HG03175 (cell line): ENCODE measurements around the gene NCAPD2.
A peak's percentile ranks its signal among the peaks of the same experiment; 100 is the strongest.

Source experiments
- ATAC-seq: cut with Tn5 transposase; IDR thresholded peaks from one replicate; pipeline ENCODE4 v1.9.1; 2021; ENCODE audit warnings: mild to moderate bottlenecking, moderate library complexity; ENCODE audit not compliant: unreplicated experiment

NCAPD2 gene, protein sequence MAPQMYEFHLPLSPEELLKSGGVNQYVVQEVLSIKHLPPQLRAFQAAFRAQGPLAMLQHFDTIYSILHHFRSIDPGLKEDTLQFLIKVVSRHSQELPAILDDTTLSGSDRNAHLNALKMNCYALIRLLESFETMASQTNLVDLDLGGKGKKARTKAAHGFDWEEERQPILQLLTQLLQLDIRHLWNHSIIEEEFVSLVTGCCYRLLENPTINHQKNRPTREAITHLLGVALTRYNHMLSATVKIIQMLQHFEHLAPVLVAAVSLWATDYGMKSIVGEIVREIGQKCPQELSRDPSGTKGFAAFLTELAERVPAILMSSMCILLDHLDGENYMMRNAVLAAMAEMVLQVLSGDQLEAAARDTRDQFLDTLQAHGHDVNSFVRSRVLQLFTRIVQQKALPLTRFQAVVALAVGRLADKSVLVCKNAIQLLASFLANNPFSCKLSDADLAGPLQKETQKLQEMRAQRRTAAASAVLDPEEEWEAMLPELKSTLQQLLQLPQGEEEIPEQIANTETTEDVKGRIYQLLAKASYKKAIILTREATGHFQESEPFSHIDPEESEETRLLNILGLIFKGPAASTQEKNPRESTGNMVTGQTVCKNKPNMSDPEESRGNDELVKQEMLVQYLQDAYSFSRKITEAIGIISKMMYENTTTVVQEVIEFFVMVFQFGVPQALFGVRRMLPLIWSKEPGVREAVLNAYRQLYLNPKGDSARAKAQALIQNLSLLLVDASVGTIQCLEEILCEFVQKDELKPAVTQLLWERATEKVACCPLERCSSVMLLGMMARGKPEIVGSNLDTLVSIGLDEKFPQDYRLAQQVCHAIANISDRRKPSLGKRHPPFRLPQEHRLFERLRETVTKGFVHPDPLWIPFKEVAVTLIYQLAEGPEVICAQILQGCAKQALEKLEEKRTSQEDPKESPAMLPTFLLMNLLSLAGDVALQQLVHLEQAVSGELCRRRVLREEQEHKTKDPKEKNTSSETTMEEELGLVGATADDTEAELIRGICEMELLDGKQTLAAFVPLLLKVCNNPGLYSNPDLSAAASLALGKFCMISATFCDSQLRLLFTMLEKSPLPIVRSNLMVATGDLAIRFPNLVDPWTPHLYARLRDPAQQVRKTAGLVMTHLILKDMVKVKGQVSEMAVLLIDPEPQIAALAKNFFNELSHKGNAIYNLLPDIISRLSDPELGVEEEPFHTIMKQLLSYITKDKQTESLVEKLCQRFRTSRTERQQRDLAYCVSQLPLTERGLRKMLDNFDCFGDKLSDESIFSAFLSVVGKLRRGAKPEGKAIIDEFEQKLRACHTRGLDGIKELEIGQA (N-terminal part only)

DNA sequence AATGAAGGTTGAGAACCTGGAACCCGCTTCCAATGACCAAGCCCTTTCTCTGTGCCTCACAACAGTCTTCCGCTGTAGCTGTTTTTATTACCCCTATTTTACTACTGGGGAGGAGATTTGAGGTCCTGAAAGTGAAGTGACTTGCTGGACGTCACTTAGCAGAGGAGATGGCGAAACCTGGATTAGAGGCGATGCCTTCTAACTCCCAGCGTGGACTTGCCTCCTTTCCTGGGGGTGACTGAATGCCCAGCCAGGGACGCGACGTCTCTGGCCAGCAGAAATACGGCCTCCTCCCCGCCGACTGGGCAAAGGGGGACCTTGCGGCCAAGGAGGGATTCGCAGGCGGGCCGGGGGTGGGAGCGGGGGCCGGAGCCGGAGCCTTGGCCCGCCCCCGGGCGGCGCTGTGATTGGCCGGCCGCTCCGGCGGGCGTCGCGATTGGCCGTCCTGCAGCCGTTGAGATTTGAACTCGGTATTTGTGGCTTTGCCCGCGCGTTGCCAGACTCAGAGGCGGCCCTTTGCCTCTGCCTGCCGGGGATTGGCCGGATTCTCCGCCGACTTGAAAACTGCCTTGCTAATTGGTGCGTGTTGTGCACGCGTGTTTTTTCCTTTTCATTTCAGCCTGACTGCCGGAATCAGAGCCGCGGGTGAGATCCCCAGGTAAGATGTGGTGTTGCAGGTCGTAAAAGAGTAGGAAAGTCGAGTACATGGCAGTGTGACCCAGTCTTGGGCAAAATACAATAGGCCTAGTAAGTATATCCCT is at the start of gene NCAPD2:
TSS of gene NCAPD2 (plus strand) at position 606 of the 761 bp plus-strand sequence. CDS start 997 bp downstream, outside the sequence.
- peak; percentile 90 for ATAC-seq

DNA sequence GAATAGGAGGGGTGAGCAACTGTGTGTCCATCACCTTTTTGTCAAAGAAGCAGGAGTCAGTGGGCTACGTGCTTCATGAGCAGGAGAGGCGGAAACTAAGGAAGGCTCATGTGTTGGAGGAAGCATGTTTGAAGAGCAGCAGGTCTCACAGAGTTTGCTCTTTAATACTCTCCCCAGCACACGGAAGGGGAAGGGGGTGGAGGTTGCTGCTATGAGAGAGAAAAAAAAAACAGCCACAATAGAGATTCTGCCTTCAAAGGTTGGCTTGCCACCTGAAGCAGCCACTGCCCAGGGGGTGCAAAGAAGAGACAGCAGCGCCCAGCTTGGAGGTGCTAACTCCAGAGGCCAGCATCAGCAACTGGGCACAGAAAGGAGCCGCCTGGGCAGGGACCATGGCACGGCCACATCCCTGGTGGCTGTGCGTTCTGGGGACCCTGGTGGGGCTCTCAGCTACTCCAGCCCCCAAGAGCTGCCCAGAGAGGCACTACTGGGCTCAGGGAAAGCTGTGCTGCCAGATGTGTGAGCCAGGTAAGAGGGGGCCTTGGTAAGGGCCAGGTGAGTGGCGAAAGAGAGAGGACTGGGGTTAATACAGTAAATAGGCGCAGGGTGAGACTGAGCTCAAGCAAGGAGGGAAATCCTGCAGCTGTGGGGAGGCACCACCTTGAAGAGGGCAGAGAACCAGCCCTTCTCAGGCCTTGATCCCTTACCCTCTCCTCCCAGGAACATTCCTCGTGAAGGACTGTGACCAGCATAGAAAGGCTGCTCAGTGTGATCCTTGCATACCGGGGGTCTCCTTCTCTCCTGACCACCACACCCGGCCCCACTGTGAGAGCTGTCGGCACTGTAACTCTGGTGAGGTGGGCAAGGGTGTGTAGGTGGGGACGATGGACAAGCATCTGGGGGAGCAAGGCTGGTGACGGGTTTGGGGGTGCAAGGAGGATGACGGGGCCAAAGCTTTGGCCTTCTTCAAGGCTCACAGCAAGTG is 48.9 kb upstream of the NCAPD2 start, which contains the start of gene CD27:
TSS of gene CD27 (plus strand) at position 252 of the 985 bp plus-strand sequence. CDS start at position 393, 141 bp downstream.
- ATAC-seq = no peak

DNA sequence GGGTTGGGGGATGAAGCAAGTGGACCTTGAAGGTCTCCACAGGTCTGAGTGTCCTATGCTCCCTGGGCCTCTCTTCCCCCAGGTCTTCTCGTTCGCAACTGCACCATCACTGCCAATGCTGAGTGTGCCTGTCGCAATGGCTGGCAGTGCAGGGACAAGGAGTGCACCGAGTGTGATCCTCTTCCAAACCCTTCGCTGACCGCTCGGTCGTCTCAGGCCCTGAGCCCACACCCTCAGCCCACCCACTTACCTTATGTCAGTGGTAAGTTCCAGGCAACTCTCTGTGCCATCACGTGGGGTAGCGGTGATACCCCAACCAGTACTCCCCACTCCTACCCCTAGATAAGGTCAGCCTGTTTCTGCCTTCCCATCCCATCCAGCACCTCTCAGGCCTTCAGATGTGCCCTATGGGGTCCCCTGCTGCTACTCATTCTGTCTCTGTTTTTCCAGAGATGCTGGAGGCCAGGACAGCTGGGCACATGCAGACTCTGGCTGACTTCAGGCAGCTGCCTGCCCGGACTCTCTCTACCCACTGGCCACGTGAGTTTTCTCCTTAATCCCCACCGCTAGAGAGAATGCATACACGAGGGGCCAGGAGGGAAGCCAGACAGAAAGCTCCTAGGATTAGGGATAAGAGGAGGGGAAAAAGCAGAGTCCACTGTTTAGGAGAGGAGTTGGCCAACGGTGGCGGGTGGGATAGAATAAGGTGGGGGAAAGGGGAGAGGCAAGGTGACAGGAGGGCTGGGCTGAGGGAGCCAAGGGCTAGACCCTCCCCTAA is 43.6 kb upstream of the NCAPD2 start:
- no peak for ATAC-seq

DNA sequence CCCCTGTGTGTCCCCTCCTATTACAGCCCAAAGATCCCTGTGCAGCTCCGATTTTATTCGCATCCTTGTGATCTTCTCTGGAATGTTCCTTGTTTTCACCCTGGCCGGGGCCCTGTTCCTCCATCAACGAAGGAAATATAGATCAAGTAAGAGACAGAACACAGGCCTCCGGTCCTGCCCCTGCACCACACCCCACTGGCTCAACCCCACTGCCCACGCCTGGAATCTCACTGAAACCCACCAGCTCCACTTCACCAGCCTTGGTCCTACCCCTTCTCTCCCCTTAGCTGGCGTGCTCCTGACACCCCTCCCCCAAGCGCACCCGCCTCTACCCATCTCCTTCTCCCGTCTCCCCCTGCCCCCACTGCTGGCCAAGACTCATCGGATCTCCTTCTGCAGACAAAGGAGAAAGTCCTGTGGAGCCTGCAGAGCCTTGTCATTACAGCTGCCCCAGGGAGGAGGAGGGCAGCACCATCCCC is 43.0 kb upstream of the NCAPD2 start:
- ATAC-seq = no peak

DNA sequence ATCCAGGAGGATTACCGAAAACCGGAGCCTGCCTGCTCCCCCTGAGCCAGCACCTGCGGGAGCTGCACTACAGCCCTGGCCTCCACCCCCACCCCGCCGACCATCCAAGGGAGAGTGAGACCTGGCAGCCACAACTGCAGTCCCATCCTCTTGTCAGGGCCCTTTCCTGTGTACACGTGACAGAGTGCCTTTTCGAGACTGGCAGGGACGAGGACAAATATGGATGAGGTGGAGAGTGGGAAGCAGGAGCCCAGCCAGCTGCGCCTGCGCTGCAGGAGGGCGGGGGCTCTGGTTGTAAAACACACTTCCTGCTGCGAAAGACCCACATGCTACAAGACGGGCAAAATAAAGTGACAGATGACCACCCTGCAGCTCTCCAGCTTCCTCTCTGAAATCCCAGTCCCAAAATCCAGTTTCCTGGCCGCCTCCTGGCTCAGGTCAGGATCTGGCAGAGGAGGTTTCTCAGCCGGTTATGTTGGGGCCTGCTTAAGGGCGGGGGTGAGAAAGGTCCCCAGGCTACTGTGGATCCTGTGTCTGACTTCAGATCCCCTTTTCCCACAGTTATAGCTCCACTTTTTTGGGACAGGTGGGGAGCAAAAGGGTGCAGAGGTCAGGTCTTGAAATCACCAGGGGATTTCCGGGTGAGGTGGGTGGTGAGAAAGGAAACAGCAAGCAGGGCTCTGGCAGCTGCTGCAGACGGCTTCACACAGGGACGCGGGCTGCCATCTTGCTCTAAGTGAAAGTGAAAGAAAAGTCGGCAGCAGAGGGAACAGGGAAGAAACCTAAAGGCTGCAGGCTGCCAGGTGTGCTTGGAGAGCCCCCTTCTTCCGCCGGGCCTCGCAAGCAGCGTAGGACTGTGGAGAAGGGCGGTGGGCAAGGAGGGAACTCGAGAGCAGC is 42.3 kb upstream of the NCAPD2 start, which contains the start of gene TAPBPL:
TSS of gene TAPBPL (plus strand) at position 695 of the 897 bp plus-strand sequence. CDS start 207 bp downstream, outside the sequence.
- peak; percentile 67 for ATAC-seq

DNA sequence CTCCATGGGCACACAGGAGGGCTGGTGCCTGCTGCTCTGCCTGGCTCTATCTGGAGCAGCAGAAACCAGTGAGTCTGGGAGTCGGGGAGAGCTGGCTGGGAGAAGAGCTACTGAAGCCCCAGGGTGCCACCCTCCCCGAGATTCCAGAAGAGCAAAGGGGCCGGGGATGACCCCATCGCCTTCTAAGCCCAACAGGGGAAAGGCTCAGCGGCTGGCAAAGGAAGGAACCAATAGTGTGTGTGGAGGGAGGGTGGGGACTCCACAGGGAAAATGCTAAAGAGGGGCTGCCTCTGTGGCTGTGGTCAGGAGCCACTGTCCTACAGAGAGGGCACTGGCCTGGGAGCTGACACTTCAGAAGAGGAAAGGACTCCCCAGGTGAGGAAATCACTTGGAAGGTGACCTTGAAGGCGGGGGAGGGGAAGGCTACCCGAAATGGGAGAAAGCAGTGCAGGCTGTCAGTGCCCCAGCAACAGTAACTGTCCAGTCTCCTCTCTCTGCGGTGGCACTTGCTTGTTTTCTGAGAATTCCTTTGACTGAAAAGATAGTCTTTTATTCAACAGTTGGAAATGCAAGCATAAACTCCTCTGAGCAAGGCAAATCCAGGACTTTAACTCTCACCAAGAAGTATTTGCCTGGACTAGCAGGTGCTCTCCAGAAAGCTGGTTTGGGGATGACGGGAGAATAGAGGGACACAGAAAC is 41.5 kb upstream of the NCAPD2 start:
- ATAC-seq = no peak

DNA sequence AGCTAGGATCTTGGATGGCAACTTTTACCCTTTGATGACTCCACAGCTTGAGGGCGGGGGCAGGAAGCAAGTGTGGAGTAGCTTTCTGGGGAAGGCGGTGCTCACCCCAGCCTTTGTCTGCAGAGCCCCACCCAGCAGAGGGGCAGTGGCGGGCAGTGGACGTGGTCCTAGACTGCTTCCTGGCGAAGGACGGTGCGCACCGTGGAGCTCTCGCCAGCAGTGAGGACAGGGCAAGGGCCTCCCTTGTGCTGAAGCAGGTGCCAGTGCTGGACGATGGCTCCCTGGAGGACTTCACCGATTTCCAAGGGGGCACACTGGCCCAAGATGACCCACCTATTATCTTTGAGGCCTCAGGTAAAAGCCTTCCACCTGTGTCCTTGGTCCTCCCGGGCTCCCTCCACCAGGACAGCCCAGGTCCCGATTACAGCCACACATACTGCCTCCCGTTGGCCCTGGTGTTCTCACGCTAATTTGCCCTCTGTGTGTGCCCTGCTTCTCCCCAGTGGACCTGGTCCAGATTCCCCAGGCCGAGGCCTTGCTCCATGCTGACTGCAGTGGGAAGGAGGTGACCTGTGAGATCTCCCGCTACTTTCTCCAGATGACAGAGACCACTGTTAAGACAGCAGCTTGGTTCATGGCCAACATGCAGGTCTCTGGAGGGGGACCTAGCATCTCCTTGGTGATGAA is 40.8 kb upstream of the NCAPD2 start:
- no peak for ATAC-seq

DNA sequence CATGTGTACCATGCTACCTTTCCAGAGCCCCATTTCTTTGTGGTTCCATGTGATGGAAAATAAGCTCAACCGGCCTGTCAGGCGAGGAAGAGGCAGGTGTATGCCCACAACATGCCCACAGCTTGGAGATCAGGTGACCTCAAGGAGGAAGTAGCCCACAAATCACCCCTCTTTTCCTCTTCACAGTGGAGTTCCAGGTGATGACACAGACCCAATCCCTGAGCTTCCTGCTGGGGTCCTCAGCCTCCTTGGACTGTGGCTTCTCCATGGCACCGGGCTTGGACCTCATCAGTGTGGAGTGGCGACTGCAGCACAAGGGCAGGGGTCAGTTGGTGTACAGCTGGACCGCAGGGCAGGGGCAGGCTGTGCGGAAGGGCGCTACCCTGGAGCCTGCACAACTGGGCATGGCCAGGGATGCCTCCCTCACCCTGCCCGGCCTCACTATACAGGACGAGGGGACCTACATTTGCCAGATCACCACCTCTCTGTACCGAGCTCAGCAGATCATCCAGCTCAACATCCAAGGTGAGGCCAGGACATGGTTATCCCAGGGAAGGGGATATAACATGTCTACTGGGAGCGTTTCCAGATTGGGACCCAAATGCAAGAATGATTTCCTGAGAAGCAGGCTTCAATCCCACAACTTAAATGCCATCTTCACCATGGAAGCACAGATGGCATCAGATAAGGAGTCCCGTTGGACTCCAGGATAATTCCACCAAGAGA is 36.5 kb upstream of the NCAPD2 start:
- no peak for ATAC-seq

DNA sequence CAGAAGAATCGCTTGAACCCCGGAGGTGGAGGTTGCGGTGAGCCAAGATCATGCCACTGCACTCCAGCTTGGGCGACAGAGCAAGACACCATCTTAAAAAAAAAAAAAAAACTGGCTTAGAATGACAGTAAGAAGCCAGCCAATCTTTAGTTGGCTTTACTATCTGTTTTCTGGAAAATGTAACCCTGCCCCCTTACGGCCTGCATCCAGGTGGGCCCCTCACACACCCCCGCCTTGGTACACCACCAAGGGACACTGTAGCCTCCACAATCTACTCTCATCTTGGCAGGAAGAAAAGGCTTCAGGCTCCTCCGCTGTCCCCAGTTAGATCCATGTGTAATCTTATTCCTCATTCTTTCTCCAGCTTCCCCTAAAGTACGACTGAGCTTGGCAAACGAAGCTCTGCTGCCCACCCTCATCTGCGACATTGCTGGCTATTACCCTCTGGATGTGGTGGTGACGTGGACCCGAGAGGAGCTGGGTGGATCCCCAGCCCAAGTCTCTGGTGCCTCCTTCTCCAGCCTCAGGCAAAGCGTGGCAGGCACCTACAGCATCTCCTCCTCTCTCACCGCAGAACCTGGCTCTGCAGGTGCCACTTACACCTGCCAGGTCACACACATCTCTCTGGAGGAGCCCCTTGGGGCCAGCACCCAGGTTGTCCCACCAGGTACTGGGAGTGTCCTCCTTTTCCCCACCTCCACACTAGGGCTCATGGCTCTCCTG is 35.5 kb upstream of the NCAPD2 start:
- ATAC-seq = no peak

DNA sequence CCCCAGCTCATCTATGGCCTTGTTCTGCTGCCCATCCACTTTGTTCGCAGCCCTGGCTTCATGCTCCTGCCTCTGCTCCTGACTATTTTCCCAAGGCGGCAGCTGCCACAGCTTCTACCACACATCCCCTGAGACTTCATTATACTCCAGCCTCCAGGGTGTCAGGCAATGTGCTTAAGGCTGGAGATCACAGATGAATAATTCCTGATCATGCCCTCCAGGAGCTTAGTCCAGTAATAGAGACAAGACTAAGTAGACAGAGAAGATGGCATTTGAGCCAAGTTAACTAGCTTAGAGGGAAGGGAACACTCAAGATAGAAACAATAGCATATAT is 34.9 kb upstream of the NCAPD2 start:
- no peak for ATAC-seq

DNA sequence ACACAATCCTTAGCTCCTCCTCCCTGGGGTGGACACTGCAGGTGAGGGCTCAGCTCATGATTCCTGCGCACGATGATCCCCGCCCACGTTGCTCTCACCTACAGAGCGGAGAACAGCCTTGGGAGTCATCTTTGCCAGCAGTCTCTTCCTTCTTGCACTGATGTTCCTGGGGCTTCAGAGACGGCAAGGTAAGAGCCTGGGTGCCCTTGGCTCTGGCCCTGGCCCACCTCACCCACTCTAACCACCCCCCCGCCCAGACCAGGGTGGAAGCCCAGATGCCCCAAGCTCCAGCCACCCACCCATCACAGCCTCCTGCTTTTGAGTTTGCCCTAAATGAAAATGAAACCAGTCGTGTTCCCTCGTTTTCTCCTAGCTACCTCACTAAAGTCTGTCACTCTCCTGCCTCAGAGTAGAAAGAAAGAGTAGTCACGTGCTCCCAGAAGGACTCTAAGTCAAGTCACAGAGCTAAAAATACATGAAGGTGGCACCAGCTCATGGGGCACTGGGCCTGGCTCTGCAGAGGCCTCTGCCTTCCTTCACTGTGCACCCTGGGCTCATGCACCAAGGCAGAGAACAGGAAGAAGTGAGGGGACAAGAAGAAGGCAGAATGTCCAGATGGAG is 33.0 kb upstream of the NCAPD2 start:
- no peak for ATAC-seq

DNA sequence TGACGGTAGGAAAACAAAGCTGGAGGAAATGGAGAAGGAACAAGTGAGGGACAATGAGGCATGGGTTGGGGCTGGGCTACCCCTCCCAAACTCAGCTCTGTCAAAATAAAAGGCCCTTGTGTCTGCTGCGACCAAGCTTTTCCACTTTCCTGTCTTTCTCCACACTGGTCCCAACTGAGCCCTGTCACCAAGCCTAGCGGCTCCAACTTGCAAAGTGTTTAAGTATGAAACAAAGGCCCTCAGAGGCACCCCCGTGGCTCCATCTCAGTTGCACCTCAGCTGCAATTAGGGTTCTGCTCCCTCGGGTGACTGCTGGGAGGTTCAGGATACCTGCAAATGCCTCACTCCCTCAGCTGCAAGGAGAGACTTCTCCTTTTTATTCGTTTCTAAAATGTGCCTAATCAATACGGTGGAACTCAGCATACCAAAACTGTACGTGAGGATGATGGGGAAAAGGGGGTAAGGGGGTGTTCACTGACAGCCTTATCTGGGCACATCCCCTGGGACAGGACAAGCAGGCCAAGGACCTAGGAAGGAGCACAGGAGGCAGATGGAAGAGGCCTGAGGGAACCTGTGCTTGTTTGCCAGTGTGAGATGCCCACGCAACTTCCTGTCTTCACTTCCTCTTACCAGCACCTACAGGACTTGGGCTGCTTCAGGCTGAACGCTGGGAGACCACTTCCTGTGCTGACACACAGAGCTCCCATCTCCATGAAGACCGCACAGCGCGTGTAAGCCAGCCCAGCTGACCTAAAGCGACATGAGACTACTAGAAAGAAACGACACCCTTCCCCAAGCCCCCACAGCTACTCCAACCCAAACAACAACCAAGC is 32.3 kb upstream of the NCAPD2 start:
- ATAC-seq = peak; percentile 85
